ENCODE measurements around the gene GJB5. TPM values are rescaled to one million over a fixed set of nuclear protein-coding genes. Genes with fewer than 3 reads are reported as not detected.

Gene GJB5
- 105 and 109 TPM in 2 replicates for total RNA-seq

DNA sequence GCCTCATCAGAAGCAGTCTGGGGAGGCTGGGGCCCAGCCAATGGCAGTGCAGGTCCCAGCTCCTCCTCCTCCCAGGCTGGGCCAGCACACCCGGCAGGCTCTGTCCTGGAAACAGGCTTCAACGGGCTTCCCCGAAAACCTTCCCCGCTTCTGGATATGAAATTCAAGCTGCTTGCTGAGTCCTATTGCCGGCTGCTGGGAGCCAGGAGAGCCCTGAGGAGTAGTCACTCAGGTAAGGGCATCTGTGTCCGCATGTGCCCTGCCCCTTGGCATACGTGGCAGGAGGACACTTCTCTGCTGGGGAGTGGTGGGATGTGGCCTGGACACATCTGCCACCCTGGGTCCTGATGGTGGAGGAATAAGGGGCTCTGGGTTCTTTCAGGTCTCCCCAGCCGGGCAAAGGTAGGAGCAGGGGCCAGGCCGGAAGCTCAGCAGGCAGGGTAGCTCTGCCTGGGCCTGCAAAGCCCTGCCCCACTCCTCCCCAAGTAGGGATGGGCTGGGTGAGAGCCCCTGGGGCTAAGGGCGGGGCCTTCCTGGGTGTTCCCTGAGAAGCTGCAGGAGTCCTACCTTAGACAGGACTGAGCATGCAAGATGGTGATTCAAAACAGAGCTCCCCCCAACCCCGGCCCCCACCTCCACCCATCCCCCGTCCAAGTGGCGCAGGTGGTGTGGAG is at the start of gene GJB5:
Gene GJB5, plus strand, starts transcription at position 84 of the 674 bp plus-strand sequence. CDS start 2,284 bp downstream, outside the sequence.

DNA sequence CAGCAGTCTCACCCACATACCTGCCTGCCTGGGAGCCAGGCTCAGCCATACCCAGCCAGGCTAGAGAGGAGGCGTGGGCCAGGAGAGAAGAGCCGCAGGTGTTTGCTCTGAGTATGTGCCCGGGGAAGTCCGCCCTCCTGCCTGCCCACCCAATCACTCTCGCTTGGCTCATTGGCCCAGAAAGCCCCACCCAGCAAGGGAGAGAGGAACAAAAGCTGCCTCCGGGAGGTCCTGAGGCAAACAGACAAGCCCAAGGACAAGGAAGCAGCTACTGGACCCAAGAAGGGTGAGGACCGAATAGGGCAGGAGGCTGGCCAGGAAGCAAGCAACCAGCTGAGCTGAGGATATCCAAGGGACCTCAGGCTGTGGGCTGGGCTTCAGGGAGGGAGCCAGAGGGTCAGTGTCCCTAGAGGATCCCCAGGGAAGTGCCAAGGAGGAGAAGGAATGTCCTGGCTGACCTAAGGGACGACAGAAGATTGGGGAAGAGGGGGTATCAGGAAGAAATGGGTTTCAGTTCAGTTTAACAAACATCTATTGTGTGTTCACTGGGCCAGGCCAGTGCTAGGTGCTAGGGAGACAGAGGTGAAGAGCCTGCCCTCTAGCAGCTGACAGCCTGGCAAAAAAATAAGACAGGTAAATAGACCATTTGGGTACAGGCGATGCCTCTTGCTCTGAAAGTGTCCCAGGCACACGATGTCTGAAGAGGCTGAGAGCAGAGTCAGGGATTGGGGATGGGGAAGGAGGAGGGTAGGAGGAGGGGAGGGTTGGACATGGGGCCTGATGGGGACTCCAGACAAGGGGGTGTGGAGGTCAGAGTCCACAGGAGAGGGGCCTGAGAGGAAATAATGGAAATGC is 4.9 kb downstream of the GJB5 start, which contains the start of gene GJB4:
Gene GJB4, plus strand, starts transcription at position 238 of the 855 bp plus-strand sequence. CDS start 1,515 bp downstream, outside the sequence.

DNA sequence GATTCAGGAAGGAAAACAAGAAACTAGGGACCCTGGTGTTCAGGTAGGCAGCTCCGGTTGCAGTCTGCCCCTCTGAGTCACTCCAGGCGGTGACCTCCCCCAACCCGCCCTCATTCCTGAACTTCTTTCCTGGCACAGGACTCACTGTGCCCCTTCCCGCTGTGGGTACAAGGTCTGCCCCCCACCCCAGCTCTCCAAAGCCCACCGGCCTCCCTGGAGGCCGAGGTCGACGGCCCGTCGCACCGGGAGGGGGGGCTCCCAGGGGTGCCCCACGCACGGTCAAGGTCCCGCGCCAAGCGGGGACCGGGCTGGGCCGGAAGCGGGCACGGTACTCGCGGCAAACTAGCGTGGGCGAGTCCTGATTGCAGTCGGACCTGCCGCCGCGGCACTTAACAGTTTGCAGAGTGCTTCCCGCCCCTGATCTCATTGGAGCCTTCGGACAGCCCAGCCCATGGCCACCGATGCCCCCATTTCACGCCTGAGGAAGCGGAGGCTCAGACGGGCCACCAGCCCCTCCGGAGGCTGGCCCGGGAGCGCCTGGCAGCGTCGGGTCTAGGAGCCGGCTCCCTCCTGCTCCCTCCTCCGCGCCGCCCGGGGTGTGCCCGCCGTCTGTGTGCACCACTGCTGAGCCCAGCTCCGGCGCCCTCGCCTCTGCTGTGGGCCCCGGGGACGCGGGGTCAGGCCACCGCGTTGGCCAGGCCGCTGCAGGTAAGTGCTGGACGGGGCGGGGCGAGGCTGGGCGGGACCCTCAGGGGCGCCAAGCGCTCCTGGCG is 26.4 kb downstream of the GJB5 start, which contains the start of gene GJB3:
Gene GJB3, plus strand, starts transcription at position 144 of the 773 bp plus-strand sequence. CDS start 3,549 bp downstream, outside the sequence.

DNA sequence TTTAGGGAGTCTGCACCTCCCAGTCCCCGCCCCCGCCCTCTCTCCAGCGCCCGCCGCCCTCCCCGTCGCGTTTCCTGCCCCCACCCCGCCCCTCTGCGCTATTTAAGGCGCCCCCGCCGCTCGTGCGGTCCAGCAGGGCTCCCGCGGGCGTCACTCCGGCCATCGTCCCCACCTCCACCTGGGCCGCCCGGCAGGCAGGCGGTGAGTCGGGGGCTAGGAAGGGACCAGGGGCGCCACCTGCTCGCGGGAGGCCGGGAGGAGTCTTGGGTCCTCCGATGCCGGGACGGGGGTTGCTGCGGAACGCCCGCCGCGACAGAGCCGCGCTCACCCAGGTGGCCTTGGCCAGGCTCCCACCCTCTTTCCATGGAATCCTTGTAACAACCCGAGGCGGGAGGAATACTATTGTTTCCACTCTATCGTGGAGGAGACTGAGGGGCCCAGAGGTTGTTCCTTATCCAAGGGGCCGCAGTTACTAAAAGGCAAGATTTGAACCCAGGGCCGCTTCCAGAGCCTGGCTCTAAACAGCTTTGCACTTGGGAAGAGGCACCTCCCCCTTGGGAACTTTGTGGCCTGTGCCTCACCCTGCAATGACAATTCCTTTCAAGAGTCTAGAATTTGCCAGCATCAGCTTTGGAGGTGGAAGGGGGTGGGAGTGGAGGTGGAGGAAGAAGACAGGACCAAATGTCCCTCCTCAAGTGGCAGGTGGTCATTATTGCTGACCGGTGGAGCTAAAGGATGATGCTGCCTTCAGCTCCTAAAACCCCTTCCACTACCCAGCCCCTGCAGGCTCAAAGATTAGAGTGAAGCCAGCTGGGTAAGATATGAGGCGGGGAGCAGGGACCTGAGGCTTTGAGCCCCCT is 38.3 kb downstream of the GJB5 start, which contains the start of gene GJA4:
Gene GJA4, plus strand, starts transcription at position 132 of the 860 bp plus-strand sequence. CDS start 1,215 bp downstream, outside the sequence.

Other genes starting within 250 kb of the GJB5 start
- gene GJB4, start 4.7 kb downstream of the GJB5 start, total RNA-seq: 11.8 and 18.1 TPM in 2 replicates
- gene GJB3, start 26.2 kb downstream of the GJB5 start, total RNA-seq: 115 and 159 TPM in 2 replicates
- gene GJA4, start 38.0 kb downstream of the GJB5 start, total RNA-seq: not detected in 2 replicates
- gene SMIM12, start 104.7 kb downstream of the GJB5 start, total RNA-seq: 31.0 and 37.5 TPM in 2 replicates
- not detected in 2 replicates for gene DLGAP3, start 174.6 kb downstream of the GJB5 start, total RNA-seq
- 5.9 and 17.6 TPM in 2 replicates for gene TMEM35B, start 230.3 kb downstream of the GJB5 start, total RNA-seq

Measured in airway epithelial cell (primary cell).